Body of pancreas (tissue), 4 donors: ENCODE data around the gene MAML2.

Experiments
- POLR2A ChIP-seq, 3 donors: fragments of 450-650 bp; IDR thresholded peaks; one replicate each; pipeline ENCODE4 v1.6.1; 2016; ENCODE audit warnings: antibody characterized with exemption in 3 of 3, mild to moderate bottlenecking in 2 of 3
- TF ChIP-seq, protein P1 (sequence below), 7 experiments: fragments of 450-650 bp in 4 of 7; fragments of 200-600 bp in 3 of 7; sonication (generic) in 3 of 7; IDR thresholded peaks; one replicate each; pipeline ENCODE4 v1.5.1; 2016 to 2019; ENCODE audit warnings: antibody characterized with exemption in 7 of 7

DNA sequence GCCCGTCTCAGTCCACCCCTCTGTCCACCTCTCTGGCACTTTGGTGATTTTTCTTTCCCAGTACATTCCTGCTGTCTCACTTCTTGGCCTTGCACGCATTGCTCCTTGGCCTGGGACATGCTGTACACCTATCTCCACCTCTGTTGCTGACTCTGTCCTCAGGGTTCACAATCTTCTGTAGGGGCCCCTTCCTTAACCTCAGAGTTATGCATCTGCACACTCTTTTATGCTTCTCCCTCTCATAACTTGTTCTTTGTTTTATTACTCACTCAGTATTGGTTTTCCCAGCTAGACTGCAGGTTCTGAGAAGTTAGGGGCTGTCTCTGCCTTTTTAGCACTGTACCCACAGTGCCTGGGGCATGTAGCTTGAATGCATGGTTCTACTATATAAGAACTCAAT lies 279.9 kb downstream of the MAML2 start:
- no peak for TF ChIP-seq POLR2A (IDR thresholded peaks at IDR 0.05)
- TF ChIP-seq, protein P1, sequence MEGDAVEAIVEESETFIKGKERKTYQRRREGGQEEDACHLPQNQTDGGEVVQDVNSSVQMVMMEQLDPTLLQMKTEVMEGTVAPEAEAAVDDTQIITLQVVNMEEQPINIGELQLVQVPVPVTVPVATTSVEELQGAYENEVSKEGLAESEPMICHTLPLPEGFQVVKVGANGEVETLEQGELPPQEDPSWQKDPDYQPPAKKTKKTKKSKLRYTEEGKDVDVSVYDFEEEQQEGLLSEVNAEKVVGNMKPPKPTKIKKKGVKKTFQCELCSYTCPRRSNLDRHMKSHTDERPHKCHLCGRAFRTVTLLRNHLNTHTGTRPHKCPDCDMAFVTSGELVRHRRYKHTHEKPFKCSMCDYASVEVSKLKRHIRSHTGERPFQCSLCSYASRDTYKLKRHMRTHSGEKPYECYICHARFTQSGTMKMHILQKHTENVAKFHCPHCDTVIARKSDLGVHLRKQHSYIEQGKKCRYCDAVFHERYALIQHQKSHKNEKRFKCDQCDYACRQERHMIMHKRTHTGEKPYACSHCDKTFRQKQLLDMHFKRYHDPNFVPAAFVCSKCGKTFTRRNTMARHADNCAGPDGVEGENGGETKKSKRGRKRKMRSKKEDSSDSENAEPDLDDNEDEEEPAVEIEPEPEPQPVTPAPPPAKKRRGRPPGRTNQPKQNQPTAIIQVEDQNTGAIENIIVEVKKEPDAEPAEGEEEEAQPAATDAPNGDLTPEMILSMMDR (IDR thresholded peaks at IDR 0.05), result no peak
